Mesodermal cell (in vitro differentiated cells): ENCODE measurements around the gene BICD1. TPM values are rescaled to one million over a fixed set of nuclear protein-coding genes. Genes with fewer than 3 reads are reported as not detected.

ENCODE experiments used
- H3K27ac ChIP-seq: 2 replicates; pipeline ENCODE4 v1.7.0; 2013; ENCODE audit warnings: mild to moderate bottlenecking, low read depth, low read length, moderate library complexity; ENCODE audit not compliant: severe bottlenecking
- H3K36me3 ChIP-seq: 2 replicates; pipeline ENCODE4 v1.7.1; 2013; ENCODE audit warnings: mild to moderate bottlenecking, low read length, moderate library complexity; ENCODE audit not compliant: control insufficient read depth, insufficient read depth
- H3K4me1 ChIP-seq: one replicate; pipeline ENCODE4 v1.7.1; 2013; ENCODE audit warnings: mild to moderate bottlenecking, low read length; ENCODE audit not compliant: insufficient read depth, control insufficient read depth, poor library complexity, severe bottlenecking
- H3K4me3 ChIP-seq: 2 replicates; pipeline ENCODE4 v1.7.0; 2013; ENCODE audit warnings: low read length, control low read depth, mild to moderate bottlenecking; ENCODE audit not compliant: insufficient read depth, poor library complexity, severe bottlenecking; ENCODE audit errors: extremely low read depth
- H3K9me3 ChIP-seq: 2 replicates; pipeline ENCODE4 v1.7.1; 2013; ENCODE audit warnings: mild to moderate bottlenecking, low read length, moderate library complexity; ENCODE audit not compliant: control insufficient read depth
- WGBS, 2 experiments: methylation state at CpG; one replicate each; pipeline ENCODE4 v1.1.5; 2013; ENCODE audit warnings: missing lambda C conversion rate in 2 of 2; ENCODE audit not compliant: insufficient coverage in 2 of 2; 5-methylcytosine and 5-hydroxymethylcytosine counted together
- polyA plus RNA-seq, 2 experiments: library from polyadenylated mRNA; stranded (reverse); fragments of 50-300 nt; gene quantifications; one replicate each; pipeline ENCODE4 v1.2.3, GENCODE V29; 2013

BICD1 gene
- polyA plus RNA-seq (2013, experiment 1 of 2) = 29.6 TPM
- 33.5 TPM for polyA plus RNA-seq (2013, experiment 2 of 2)

- H3K4me3 ChIP-seq = peak within 1 kb of the TSS; percentile 82
- no peaks in the 10 kb centered on the region for H3K9me3 ChIP-seq
- H3K4me1 ChIP-seq = no peaks in the 10 kb centered on the region
- no peaks in the 10 kb centered on the region for H3K36me3 ChIP-seq
- peak within 1 kb of the TSS; percentile 88 for H3K27ac ChIP-seq
- 0 to 1% methylated on average over 69 to 75 of the region's 96 CpGs for WGBS, 2 experiments
Observed at GRCh38 chr12:32106517-32107358, at the start of gene BICD1. Gene BICD1 (plus strand): TSS chr12:32106847. CDS start chr12:32107332, 485 bp downstream.

DNA sequence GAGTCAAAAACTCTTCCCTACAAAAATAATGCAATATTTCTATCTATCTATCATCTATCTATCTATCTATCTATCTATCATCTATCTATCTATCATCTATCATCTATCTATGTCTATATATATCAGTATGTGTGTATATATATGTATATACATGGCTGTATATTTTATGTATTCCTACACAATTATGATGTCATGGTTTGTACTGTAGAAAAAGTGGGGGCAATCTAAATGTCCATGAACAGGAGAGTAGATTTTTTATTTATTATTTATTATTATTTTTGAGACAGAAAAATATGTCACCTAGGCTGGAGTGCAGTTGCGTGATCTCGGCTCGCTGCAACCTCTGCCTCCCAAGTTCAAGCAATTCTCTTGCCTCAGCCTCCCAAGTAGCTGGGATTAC, 45.6 kb upstream of the BICD1 start:
- WGBS, 2 experiments = no CpG with 5 or more reads among the region's 3 CpGs
- H3K9me3 ChIP-seq = no peaks in the 10 kb centered on the region
- no peaks in the 10 kb centered on the region for H3K36me3 ChIP-seq
- H3K27ac ChIP-seq = no peak overlapping the region
- no peaks in the 10 kb centered on the region for H3K4me1 ChIP-seq
- H3K4me3 ChIP-seq = no peak overlapping the region

GRCh38 chr12:32062881-32063280, 43.8 kb upstream of the BICD1 start:
- Histone ChIP-seq H3K27ac (no peak overlapping the region), H3K9me3 (no peaks in the 10 kb centered on the region), H3K4me3 (no peak overlapping the region), H3K36me3 (no peaks in the 10 kb centered on the region), H3K4me1 (no peaks in the 10 kb centered on the region)
- 80 to 100% methylated on average over 1 of the region's 2 CpGs for WGBS, 2 experiments

GRCh38 chr12:32063796-32064195, 42.9 kb upstream of the BICD1 start:
- Histone ChIP-seq H3K4me3 (no peak overlapping the region), H3K4me1 (no peaks in the 10 kb centered on the region), H3K27ac (no peak overlapping the region), H3K36me3 (no peaks in the 10 kb centered on the region), H3K9me3 (no peaks in the 10 kb centered on the region)
- 96 to 100% methylated on average over 3 of the region's 4 CpGs for WGBS, 2 experiments

DNA sequence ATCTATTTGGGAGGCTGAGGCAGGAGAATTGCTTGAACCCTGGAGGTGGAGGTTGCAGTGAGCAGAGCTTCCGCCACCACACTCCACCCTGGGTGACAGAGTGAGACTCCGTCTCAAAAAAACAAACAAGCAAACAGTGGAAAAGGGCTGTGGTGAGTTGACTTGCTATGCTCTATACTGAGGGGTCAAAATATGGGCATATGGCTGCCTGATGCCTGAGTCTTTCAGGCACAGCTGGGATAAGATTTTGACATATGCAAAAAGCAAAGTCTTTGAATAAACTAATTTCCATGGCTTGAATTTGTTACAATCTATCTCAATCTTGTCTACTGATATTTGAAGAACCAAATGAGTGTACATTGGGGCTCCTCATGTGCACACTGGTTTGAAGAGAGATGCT, 40.4 kb upstream of the BICD1 start:
- Histone ChIP-seq H3K4me1 (no peaks in the 10 kb centered on the region), H3K36me3 (no peaks in the 10 kb centered on the region), H3K9me3 (no peaks in the 10 kb centered on the region), H3K27ac (no peak overlapping the region), H3K4me3 (no peak overlapping the region)
- WGBS, 2 experiments = 85 to 100% methylated on average over 1 to 2 of the region's 2 CpGs

DNA sequence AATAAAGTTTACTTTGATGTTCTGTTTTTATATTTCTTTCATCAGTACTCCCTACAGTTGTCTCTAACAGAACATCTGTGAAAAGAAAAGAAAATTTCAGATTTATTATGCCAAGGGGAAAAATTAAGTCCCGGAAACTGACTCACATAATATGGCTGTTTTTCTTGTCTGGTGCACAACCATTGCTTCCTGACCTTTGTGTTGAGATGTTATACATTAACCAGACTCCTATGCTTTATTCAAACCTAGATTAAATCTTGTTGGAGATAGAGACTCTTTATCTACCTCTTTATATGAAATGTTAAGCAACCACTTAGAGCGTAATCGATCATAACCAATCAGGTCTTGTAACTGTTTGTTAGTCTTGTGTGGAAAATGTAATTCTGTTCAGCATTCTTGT, 37.6 kb upstream of the BICD1 start:
- Histone ChIP-seq H3K4me1 (no peaks in the 10 kb centered on the region), H3K9me3 (no peaks in the 10 kb centered on the region), H3K36me3 (no peaks in the 10 kb centered on the region), H3K4me3 (no peak overlapping the region), H3K27ac (no peak overlapping the region)
- WGBS, 2 experiments = no CpG with 5 or more reads among the region's 3 CpGs

DNA sequence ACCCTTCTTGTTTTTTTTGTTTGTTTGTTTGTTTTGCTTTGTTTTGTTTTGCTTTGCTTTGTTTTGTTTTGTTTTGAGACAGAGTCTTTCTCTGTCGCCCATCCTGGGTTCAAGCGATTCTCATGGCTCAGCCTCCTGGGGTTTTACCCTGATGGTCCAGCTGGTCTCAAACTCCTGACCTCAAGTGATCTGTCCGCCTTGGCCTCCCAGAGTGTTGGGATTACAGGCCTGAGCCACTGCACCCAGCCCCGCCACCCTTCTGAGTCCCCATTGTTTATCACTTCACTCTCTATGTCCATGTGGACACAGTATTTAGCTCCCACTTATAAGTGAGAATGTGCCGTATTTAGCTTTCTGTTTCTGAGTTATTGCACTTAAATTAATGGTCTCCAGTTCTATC, 36.9 kb upstream of the BICD1 start:
- Histone ChIP-seq H3K36me3 (no peaks in the 10 kb centered on the region), H3K4me1 (no peaks in the 10 kb centered on the region), H3K4me3 (no peak overlapping the region), H3K9me3 (no peaks in the 10 kb centered on the region), H3K27ac (no peak overlapping the region)
- 80 to 95% methylated on average over 3 to 4 of the region's 5 CpGs for WGBS, 2 experiments

GRCh38 chr12:32070370-32070769, 36.3 kb upstream of the BICD1 start:
- H3K4me1 ChIP-seq = no peaks in the 10 kb centered on the region
- no peak overlapping the region for H3K4me3 ChIP-seq
- H3K27ac ChIP-seq = no peak overlapping the region
- WGBS, 2 experiments = no CpG with 5 or more reads among the region's 1 CpG
- no peaks in the 10 kb centered on the region for H3K9me3 ChIP-seq
- no peaks in the 10 kb centered on the region for H3K36me3 ChIP-seq

- no peaks in the 10 kb centered on the region for H3K36me3 ChIP-seq
- H3K27ac ChIP-seq = no peak overlapping the region
- H3K4me3 ChIP-seq = no peak overlapping the region
- no peaks in the 10 kb centered on the region for H3K9me3 ChIP-seq
- WGBS, 2 experiments = 83 to 94% methylated on average over 1 to 5 of the region's 6 CpGs
- no peaks in the 10 kb centered on the region for H3K4me1 ChIP-seq
Observed at GRCh38 chr12:32072102-32072501, 34.5 kb upstream of the BICD1 start.

- Histone ChIP-seq H3K4me1 (no peaks in the 10 kb centered on the region), H3K4me3 (no peak overlapping the region), H3K36me3 (no peaks in the 10 kb centered on the region), H3K9me3 (no peaks in the 10 kb centered on the region), H3K27ac (no peak overlapping the region)
Observed at GRCh38 chr12:32074432-32074831, 32.2 kb upstream of the BICD1 start.

GRCh38 chr12:32076941-32077340, 29.7 kb upstream of the BICD1 start:
- Histone ChIP-seq H3K4me1 (peaks cover 2% of the 10 kb centered on the region), H3K36me3 (no peaks in the 10 kb centered on the region), H3K9me3 (no peaks in the 10 kb centered on the region), H3K4me3 (no peak overlapping the region), H3K27ac (no peak overlapping the region)
- 92 to 93% methylated on average over 2 of the region's 4 CpGs for WGBS, 2 experiments
